Caki2 (cell line): ENCODE data around the gene MLST8. TPM values are rescaled to one million over a fixed set of nuclear protein-coding genes. Genes with fewer than 3 reads are reported as not detected.

ENCODE experiments used
- DNase-seq: peaks from one replicate; pipeline ENCODE4 v3.0.0-alpha.2; 2015; ENCODE audit warnings: low read depth
- in situ Hi-C: cut with HindIII; loops from 2 replicates; pipeline ENCODE4 v1.10.0; 2016; ENCODE audit warnings: low sequenced_read_pairs, low pct_unique_long_range_greater_than_20kb, mixed read lengths
- total RNA-seq: library from RNA; depleted of rRNA; stranded (reverse); fragments of >200 nt; shearing (Covaris generic); gene quantifications from 2 replicates; pipeline ENCODE4 v1.2.3, GENCODE V29; 2014; ENCODE audit warnings: low replicate concordance

Gene MLST8
- total RNA-seq, 1 experiment from 2014 or later: 90.5 TPM

DNA sequence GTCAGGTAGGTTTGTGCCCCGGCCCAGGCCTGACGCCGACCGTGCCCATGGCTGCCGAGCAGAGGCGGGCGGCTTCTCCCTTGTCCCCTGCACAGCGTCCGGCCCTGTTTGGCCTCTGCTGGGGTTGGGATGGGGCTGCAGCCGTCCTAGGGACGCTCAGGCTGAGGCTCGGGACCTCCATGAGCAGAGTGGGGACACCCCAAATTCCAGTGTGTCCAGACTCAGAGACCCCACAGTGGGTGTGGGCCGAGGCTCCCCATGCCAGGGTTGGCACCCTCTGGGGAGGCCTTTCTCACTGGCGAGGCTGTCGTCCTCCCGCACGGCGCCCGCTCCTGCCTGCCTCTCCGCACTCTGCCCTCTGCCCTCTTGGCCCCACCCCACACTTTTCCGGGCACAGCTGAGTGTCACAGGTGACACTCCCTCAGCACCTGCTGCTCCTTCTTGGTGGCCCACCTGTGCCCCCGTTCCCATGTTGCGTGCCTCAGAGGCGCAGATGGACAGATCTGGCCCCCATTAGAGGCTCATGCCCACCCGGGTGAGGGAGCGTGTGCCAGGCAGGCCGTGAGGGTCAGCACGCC, 33.6 kb upstream of the MLST8 start:
- in situ Hi-C loops: no loop called here
- DNase-seq: no peak

DNA sequence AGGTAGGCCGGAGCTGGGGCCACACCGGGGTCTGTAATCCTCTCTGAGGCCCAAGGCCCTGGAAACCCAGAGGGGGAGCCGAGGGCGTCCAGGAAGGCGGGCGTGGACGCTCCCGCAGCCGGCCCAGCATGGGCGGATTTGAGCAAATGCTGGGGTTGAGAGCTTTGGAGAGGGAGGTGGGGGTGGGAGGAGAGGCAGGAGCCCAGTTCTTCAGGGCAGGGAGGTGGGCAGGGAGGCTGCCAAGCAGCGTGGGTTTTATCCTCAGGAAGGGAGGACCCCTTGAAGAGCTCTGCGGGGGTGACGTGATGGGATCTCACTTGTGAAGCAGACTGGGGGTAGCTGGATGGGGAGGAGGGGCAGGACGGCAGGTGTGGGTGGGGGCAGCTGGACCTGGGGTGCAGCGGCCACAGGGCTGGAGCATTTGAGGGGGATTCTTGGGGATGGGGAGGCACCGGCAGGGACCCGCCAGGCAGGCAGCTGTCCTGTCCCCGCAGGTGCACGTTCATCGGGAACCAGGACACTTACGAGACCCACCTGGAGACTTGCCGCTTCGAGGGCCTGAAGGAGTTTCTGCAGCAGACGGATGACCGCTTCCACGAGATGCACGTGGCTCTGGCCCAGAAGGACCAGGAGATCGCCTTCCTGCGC, 32.4 kb upstream of the MLST8 start:
- in situ Hi-C loops: no loop called here
- no peak for DNase-seq

DNA sequence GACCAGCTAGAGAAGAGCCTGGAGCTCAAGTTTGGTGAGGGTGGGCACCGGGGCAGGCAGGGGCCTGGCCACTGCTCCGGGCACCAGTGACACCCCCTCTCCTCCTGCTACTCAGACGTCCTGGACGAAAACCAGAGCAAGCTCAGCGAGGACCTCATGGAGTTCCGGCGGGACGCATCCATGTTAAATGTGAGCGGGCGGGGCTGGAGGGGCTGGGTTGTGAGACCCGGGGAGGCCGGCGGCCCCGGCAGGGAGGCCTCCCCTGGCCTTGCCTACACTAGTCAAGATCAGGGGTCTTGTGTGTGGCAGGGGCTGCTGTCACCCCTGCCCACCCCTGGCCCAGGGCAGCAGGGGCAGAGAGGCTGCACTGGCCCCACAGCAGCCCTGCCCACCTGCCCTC, 31.9 kb upstream of the MLST8 start:
- DNase-seq: no peak
- in situ Hi-C loops: no loop called here

DNA sequence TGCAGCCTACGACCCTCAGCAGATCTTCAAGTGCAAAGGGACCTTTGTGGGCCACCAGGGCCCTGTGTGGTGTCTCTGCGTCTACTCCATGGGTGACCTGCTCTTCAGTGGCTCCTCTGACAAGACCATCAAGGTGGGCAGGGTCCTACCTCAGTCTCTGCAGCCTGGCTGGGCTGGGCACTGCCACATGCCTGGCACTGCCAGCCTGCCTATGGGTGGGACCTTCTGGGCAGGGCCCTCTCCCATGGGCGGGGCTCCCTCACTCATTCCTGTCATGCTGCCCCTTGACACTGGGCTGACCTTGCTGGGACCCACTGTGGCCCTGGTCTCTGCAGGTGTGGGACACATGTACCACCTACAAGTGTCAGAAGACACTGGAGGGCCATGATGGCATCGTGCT, 31.3 kb upstream of the MLST8 start:
- DNase-seq: no peak
- in situ Hi-C loops: no loop called here

DNA sequence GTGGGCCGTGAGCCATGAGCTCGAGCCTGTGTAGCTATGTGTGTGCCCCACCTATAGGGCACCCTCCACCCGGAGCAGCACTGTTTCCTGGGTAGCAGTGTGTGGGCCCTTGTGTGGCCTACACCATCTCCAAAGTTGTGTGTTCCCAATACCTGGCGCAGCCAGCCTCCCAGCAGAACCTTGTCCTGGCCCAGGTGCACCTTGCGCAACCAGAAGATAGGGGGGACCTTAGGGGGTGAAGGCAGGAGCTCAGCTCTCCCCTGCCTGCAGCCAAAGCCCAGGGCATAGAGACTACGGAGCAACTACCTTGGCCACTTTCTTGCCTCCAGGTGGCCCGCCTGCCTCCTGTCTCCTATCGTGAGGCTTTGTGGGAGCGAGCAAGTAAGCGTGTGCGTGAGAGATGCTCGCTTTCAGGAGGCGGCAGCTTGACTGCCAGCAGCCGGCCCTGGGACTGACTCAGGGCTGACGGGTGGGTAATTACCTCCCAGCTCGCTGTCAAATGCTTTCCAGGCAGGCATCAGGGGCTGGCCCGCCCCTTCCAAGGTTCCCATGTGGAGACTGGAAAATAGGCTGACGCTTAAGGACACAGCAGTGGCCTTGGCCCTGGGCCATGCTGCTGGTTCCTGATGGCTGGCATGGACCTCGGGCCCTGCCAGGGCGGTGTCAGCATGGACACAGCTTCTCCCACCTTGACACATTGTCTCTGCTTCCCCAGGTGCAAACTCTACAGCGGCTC, 30.7 kb upstream of the MLST8 start:
- in situ Hi-C loops: no loop called here
- no peak for DNase-seq

DNA sequence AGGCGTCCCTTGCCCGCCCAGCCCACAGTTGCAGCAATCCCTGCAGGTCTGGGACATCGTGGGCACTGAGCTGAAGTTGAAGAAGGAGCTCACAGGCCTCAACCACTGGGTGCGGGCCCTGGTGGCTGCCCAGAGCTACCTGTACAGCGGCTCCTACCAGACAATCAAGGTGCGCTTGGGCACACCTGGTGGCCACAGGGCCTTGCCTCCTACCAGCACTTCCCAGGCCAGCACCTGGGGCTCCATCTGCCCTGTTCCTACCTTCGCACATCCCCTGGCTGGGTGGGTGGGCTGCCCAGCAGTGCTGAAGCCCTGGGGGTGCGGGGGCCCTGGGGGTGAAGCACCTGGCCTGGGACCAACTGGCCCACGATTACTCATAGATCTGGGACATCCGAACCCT, 29.8 kb upstream of the MLST8 start:
- DNase-seq: no peak
- in situ Hi-C loops: no loop called here

DNA sequence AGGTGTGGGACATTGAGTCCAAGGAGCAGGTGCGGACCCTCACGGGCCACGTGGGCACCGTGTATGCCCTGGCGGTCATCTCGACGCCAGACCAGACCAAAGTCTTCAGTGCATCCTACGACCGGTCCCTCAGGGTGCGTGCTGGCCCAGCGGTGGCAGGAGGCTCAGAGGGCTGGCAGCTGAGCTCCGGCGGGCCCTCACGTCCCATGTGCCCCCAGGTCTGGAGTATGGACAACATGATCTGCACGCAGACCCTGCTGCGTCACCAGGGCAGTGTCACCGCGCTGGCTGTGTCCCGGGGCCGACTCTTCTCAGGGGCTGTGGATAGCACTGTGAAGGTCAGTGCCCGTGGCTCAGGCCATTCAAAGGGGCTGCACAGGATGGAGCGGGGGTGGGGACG, 29.2 kb upstream of the MLST8 start:
- in situ Hi-C loops: no loop called here
- DNase-seq: no peak

DNA sequence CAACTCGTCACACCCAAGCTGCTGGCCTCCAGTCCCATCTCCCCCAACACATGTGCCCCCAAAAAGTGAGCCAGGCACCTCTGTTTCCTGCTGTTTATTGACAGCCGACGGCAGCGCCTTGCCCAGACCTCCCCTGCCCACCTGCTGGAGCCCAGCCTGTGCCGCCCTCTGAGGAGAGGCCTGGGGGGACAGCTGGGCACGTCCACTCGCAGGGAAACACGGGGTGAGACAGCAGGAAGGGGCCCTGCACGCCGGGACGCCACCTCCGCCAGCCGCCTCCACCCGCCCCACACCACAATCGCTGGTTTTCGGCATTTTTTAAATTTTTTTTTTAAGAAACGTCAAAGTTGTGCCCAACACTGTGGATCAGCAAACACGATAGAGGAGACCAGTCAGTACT, 28.2 kb upstream of the MLST8 start:
- no peak for DNase-seq
- in situ Hi-C loops: no loop called here

DNA sequence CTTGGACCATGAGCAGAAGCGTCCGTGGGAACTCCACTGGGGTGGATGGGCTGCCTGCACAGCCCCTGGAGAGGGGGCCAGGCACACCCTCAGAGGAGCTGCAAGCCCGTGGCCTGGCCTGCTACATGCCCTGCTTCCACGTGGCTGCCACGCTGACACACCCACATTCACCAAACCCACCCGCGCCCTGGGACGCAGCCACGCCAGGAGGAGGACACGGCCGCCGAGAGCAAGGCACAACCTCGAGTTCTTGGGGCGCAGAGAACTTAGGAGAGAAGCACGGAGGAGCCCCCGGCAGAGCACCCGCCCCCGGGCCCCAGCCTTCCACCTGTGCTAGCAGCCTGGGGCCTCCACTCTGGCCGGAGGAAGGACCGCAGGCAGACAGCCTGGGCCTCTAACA, 27.7 kb upstream of the MLST8 start:
- in situ Hi-C loops: no loop called here
- no peak for DNase-seq

DNA sequence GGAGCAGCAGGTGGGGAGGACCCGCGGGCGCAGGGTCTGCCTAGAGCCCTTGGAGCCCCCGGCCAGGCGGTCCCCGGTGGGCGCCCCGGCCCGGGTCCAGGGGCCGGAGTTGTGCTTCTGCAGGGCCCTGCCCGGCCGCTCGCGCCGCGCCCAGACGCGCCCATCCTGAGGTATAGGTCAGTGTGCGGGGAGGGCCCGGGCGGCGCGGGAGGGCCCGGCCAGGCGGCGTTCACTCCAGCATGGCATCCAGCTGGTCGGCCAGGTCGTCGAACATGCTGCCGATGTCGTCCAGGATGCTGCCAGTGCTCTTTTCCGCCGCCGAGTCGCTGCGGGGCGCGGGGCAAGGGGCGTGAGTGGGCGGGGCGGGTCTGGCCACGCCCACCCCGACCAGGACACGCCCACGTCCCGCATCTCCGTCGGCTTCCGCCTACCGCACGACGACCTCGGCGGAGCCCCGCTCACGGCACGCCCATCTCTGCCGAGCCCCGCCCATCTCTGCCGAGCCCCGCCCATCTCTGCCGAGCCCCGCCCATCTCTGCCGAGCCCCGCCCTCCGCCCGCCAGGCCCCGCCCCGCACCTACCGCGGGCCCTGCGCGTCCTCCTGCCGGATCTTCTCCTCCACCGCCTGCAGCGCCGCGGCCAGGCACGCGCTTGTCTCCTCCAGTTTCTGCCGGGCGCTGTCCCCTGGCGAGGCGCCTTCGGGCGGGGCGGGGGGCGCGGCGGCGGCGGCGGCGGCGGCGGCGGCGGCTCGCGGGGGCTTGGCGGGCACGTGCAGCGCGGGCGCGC, 26.7 kb upstream of the MLST8 start:
- in situ Hi-C loops: no loop called here

DNA sequence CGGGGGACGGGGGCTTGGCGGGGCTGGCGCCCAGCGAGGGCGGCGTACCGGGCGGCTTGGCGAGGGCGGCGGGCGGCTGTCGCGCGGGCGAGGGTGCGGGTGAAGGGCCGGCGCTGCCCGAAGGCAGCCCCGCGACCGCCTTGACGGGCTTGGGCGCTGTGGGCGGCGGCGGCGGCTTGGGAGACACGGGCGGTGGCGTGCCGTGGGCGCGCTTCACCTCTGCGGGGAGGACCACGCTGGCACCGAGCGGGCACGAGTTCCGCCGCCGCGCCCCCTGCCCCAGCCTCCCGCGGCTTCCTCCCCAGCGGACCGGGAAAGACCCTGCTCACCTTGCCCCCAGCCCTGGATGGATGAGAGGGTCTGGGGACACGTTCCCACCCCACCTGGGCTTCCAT, 26.1 kb upstream of the MLST8 start:
- DNase-seq: no peak
- in situ Hi-C loops: no loop called here

More for the DNA sequence above, 26.7 kb upstream of the MLST8 start:
- no peak for DNase-seq

DNA sequence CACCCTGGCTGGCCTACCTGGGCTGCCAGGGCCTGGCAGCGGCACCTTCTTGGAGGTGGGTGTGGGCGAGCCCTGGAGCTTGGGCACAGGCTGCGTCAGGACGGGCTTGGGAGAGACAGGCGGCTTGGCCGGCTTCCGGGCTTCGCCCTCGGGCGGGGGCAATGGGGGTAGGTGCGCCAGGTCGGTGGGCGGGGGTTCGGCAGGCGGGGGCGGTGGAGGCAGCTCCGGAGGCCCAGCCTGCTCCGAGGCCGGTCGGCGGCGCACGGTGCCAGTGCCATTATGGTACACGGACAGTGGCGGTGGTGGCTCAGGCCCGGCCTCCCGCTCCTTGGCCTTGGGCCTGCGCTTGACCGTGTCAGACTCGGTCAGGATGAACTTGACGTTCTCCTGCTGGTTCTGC, 25.7 kb upstream of the MLST8 start:
- in situ Hi-C loops: no loop called here
- DNase-seq: no peak

DNA sequence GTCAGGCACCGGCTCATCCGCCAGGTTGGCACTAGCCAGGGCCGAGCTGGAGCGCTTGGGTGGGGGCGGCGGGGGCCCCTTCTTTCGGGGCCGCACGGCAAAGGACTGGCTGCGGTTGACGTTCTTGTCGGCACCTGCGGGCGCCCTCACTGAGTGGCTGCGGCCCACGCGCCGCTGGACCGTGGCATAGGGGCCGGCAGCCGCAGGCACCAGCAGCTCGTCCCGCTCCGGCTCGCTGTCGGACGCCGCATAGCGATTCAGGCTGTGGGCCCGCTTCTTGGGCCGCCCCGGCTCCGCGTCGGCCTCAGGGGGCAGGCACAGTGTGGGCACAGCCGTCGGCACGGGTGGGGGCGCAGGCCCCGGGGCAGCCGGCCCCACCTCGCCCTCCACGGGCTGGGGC, 24.8 kb upstream of the MLST8 start:
- no peak for DNase-seq
- in situ Hi-C loops: no loop called here

DNA sequence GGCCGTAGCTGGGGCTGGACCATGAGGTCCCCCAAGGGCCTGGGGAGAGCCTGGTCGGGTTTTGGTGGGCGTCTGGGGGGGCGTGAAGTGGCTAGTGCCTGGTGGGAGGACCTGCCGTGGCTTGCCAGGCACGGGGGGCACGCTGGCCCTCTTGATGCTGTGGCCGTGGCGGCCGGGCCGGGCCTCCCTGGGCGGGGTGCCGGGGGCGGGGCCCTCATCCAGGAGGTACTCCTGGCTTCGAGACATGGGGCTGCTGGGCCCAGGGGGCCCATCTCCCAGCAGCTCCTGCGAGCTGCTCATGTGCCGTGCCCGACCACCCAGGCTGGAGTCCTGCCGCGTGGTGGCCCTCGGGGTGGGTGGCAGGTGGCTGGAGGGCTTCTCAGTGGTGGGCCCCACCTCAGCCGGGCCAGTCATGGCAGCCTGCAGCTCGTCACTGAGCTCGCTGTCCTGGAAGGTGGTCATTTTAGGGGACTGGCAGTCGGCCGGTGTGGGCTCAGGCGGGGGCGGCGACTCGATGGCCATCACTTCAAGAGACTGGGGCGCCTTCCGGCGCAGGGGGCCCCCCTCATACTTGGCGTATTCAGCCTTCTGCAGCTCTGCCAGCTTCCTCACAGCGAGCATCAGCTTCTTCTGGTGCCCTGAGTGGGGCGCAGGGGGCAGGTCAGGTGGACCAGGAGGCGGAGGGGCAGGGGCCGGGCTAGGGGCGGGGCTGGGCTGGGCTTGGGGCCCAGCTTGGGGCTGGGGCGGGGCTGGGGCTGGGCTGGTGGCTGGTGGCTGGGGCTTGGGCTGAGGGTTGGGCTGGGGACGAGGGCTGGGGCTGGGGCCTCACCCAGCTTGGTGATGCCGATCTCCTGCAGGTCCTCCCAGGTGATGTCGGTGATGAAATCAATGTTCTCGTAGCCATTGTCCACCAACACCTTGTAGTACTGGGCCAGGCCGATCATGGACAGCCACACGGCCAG, 24.0 kb upstream of the MLST8 start:
- in situ Hi-C loops: no loop called here
- no peak for DNase-seq

DNA sequence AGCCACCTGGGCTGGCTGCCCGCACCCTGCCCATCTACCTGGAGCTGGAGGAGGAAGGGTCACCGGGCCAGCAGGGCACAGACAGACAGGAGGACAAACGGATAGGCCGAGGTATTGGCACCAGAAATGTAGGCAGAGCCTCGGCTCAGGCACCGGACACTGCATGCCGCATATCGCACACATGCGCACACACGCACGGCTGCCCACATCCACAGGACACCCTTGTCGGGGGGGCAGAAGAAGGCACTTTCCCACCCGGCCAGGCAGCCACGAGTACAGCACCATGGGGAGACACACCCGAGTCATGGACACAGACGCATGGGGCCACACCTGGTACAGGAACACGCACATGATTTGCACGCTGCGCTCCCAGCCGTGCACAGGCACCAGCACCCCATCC, 23.3 kb upstream of the MLST8 start:
- DNase-seq: no peak
- in situ Hi-C loops: no loop called here

DNA sequence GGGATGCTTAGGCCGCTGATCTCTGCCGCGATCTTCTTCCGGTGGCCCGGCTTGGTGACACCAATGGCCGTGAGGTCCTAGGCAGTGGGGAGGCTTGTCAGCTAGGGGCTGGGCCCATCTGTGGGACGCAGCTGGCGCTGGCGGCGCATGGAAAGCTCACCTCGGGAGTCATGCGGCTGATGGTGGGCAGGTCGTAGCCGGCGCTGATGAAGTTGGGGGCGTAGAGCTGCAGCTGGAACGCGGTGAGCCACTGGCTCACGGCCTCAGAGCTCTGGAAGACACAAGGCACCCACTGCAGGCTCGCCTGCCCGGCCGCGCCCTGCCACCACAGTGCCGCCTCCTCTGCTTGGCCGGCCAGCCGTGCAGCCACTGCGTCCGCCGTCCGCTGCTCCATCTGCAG, 21.6 kb upstream of the MLST8 start:
- in situ Hi-C loops: no loop called here

DNA sequence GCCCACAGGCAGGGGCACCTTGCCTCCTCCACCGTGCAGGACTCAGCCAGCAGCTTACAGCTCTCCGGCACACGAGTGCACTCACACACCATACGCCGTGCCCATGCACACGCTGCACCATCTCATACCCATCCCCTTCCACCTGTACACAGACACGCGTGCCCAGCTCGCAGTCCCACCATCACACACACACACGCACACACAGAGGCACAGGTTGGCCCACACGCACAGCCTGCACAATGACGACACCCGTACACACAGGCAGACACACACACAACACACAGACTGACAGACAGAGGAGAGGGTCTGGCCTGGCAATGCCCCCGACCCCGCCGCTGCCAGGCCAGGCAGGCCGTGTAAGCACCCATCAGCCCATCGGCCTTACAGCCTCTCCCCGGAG, 20.9 kb upstream of the MLST8 start:
- DNase-seq: no peak
- in situ Hi-C loops: no loop called here

More for the DNA sequence above, 21.6 kb upstream of the MLST8 start:
- peak; percentile 54 for DNase-seq

DNA sequence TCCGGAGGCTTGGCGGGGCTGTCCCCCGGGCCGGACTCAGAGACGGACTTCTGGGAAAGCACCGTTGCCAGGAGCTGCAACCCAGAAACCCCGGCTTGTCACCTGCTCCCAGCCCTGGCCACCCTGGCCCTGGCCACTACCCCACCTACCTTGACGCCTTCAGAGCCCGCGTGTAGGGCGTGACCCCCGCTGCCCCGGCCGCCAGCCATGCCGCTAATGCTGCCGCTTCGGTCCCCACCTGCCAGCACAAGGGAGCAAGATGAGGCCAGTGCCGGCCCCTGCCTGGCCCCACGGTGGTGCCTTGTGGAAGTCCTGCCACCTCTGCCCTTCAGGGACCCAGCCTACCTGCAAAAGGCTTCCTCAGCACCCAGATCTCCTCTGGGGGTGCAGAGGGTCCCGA, 20.3 kb upstream of the MLST8 start:
- in situ Hi-C loops: no loop called here
- DNase-seq: no peak
